WTC11 (cell line): ENCODE measurements around the gene ASB13. TPM values are rescaled to one million over a fixed set of nuclear protein-coding genes. Genes with fewer than 3 reads are reported as not detected.

ENCODE experiments used
- ATAC-seq: fragments of 200-7000 bp; cut with Tn5 transposase; 2 replicates; pipeline ENCODE4 v1.10.0; 2021; ENCODE audit warnings: mild to moderate bottlenecking, moderate library complexity
- CTCF ChIA-PET: fragments of 300-600 bp; sonication (Branson Sonifier 250); formaldehyde crosslinking; loops from one replicate; lab custom pipeline; 2021; ENCODE audit warnings: antibody characterized with exemption; lab: Charles Lee
- POLR2A ChIA-PET: fragments of 350-600 bp; sonication (Branson Sonifier 250); formaldehyde crosslinking; loops from one replicate; lab custom pipeline; 2021; ENCODE audit warnings: antibody characterized with exemption; lab: Charles Lee
- DNase-seq: peaks from one replicate; pipeline ENCODE4 v3.0.0; 2021; ENCODE audit warnings: low spot score
- H3K27ac Mint-ChIP-seq: 2 replicates; pipeline ENCODE4 v1.8.0; 2021; ENCODE audit warnings: mixed read lengths
- H3K27me3 Mint-ChIP-seq: 2 replicates; pipeline ENCODE4 v1.8.0; 2021; ENCODE audit warnings: low read depth, mild to moderate bottlenecking, moderate library complexity, mixed read lengths
- H3K36me3 Mint-ChIP-seq: 2 replicates; pipeline ENCODE4 v1.8.0; 2021; ENCODE audit warnings: mixed read lengths
- H3K4me1 Mint-ChIP-seq: 2 replicates; pipeline ENCODE4 v1.8.0; 2022; ENCODE audit warnings: mixed read lengths
- H3K4me3 Mint-ChIP-seq: 2 replicates; pipeline ENCODE4 v1.8.0; 2021; ENCODE audit warnings: mild to moderate bottlenecking, moderate library complexity, mixed read lengths
- H3K9me3 Mint-ChIP-seq: 2 replicates; pipeline ENCODE4 v1.8.0; 2021; ENCODE audit warnings: mixed read lengths
- AR ChIP-seq: fragments of 250-450 bp; sonication (Bioruptor Pico); IDR thresholded peaks from 2 replicates; pipeline ENCODE4 v1.9.0; 2021; ENCODE audit warnings: mild to moderate bottlenecking
- ATF2 ChIP-seq: sonication (generic); formaldehyde crosslinking; IDR thresholded peaks from 2 replicates; pipeline ENCODE4 v1.8.1; 2022; ENCODE audit warnings: low read depth, missing genetic modification reagents, borderline replicate concordance
- ATF3 ChIP-seq: sonication (generic); formaldehyde crosslinking; conservative IDR thresholded peaks from 2 replicates; pipeline ENCODE4 v1.8.1; 2022; ENCODE audit warnings: mild to moderate bottlenecking, missing genetic modification reagents
- CREM ChIP-seq: sonication (generic); formaldehyde crosslinking; IDR thresholded peaks from 2 replicates; pipeline ENCODE4 v1.8.1; 2022; ENCODE audit warnings: mild to moderate bottlenecking, missing genetic modification reagents, moderate library complexity
- ERG ChIP-seq: fragments of 250-450 bp; sonication (Bioruptor Pico); IDR thresholded peaks from 2 replicates; pipeline ENCODE4 v1.8.0; 2021; ENCODE audit warnings: mild to moderate bottlenecking
- GABPB1 ChIP-seq: sonication (generic); formaldehyde crosslinking; IDR thresholded peaks from 2 replicates; pipeline ENCODE4 v1.8.1; 2023; ENCODE audit warnings: mild to moderate bottlenecking, missing genetic modification reagents
- GRHL2 ChIP-seq: fragments of 250-450 bp; sonication (Bioruptor Pico); IDR thresholded peaks from 2 replicates; pipeline ENCODE4 v1.8.0; 2022; ENCODE audit warnings: mild to moderate bottlenecking, moderate library complexity; ENCODE audit not compliant: insufficient replicate concordance, severe bottlenecking
- HMGXB4 ChIP-seq: sonication (generic); formaldehyde crosslinking; IDR thresholded peaks from 2 replicates; pipeline ENCODE4 v1.8.1; 2023; ENCODE audit warnings: mild to moderate bottlenecking, moderate library complexity, missing genetic modification reagents
- JUN ChIP-seq: sonication (generic); formaldehyde crosslinking; IDR thresholded peaks from 2 replicates; pipeline ENCODE4 v1.8.0; 2023; ENCODE audit warnings: mild to moderate bottlenecking, missing genetic modification reagents
- MLX ChIP-seq: sonication (generic); formaldehyde crosslinking; IDR thresholded peaks from 2 replicates; pipeline ENCODE4 v1.8.1; 2023; ENCODE audit warnings: mild to moderate bottlenecking, missing genetic modification reagents, moderate library complexity
- NFYB ChIP-seq: sonication (generic); formaldehyde crosslinking; conservative IDR thresholded peaks from 2 replicates; pipeline ENCODE4 v1.8.0; 2022; ENCODE audit warnings: low read depth, missing genetic modification reagents
- NR1H2 ChIP-seq: sonication (generic); formaldehyde crosslinking; IDR thresholded peaks from 2 replicates; pipeline ENCODE4 v1.9.0; 2021; ENCODE audit warnings: mild to moderate bottlenecking, moderate library complexity, missing genetic modification reagents
- PREB ChIP-seq: sonication (generic); formaldehyde crosslinking; IDR thresholded peaks from 2 replicates; pipeline ENCODE4 v1.8.1; 2022; ENCODE audit warnings: mild to moderate bottlenecking, missing genetic modification reagents, moderate library complexity, borderline replicate concordance
- TEAD1 ChIP-seq: sonication (generic); formaldehyde crosslinking; IDR thresholded peaks from 2 replicates; pipeline ENCODE4 v1.8.0; 2022; ENCODE audit warnings: mild to moderate bottlenecking, missing genetic modification reagents
- TP53 ChIP-seq: sonication (generic); formaldehyde crosslinking; IDR thresholded peaks from 2 replicates; pipeline ENCODE4 v1.8.1; 2023; ENCODE audit warnings: mild to moderate bottlenecking, missing genetic modification reagents
- ZNF121 ChIP-seq: sonication (generic); formaldehyde crosslinking; IDR thresholded peaks from 2 replicates; pipeline ENCODE4 v1.8.0; 2023; ENCODE audit warnings: missing genetic modification reagents
- ZNF263 ChIP-seq: sonication (generic); formaldehyde crosslinking; IDR thresholded peaks from 2 replicates; pipeline ENCODE4 v1.8.1; 2022; ENCODE audit warnings: low read depth, mild to moderate bottlenecking, moderate library complexity, missing genetic modification reagents
- ZNF396 ChIP-seq: fragments of 250-450 bp; sonication (Bioruptor Pico); IDR thresholded peaks from 2 replicates; pipeline ENCODE4 v1.8.0; 2021; ENCODE audit warnings: mild to moderate bottlenecking, moderate library complexity, borderline replicate concordance
- ZNF423 ChIP-seq: fragments of 250-450 bp; sonication (Bioruptor Pico); IDR thresholded peaks from 2 replicates; pipeline ENCODE4 v2.1.2; 2022; ENCODE audit warnings: mild to moderate bottlenecking, moderate library complexity
- ZSCAN18 ChIP-seq: fragments of 250-450 bp; sonication (Bioruptor Pico); IDR thresholded peaks from 2 replicates; pipeline ENCODE4 v2.1.2; 2022; ENCODE audit warnings: mild to moderate bottlenecking, moderate library complexity
- total RNA-seq: library from RNA; stranded (reverse); gene quantifications from 3 replicates; pipeline ENCODE4 v1.2.3, GENCODE V29; 2021

ASB13 gene
- total RNA-seq, 1 experiment from 2014 or later: 23.4 TPM

- TF ChIP-seq MLX (CRISPR knock-in tag) (no peak), ZSCAN18 (CRISPR knock-in tag) (no peak), ATF2 (CRISPR knock-in tag) (no peak), AR (CRISPR knock-in tag) (no peak), TP53 (CRISPR knock-in tag) (no peak), ZNF121 (CRISPR knock-in tag) (no peak), NFYB (CRISPR knock-in tag) (no peak), ZNF263 (CRISPR knock-in tag) (no peak), CREM (no peak), ZNF396 (no peak), ZNF423 (CRISPR knock-in tag) (no peak)
Measured at GRCh38 chr10:5640036-5640435, 26.4 kb downstream of the ASB13 start (continued).

- no peaks in the 10 kb centered on the region for H3K9me3 Mint-ChIP-seq
- peaks cover 40% of the 10 kb centered on the region for H3K36me3 Mint-ChIP-seq
- DNase-seq: no peak
- no peak overlapping the region for H3K4me3 Mint-ChIP-seq
- no peaks in the 10 kb centered on the region for H3K4me1 Mint-ChIP-seq
- no peaks in the 10 kb centered on the region for H3K27me3 Mint-ChIP-seq
- ChIA-PET POLR2A (no interaction called here), CTCF (no interaction called here)
- TF ChIP-seq GRHL2 (no peak), ERG (CRISPR knock-in tag) (no peak), JUN (CRISPR knock-in tag) (no peak), PREB (CRISPR knock-in tag) (no peak), NR1H2 (CRISPR knock-in tag) (no peak), GABPB1 (no peak), ATF3 (CRISPR knock-in tag) (no peak), HMGXB4 (no peak), TEAD1 (CRISPR knock-in tag) (no peak)
- no peak overlapping the region for H3K27ac Mint-ChIP-seq
- ATAC-seq: no peak
Measured at GRCh38 chr10:5639066-5639465, 27.3 kb downstream of the ASB13 start.
